ENCODE results near the gene CLCN4.

Gene CLCN4

DNA sequence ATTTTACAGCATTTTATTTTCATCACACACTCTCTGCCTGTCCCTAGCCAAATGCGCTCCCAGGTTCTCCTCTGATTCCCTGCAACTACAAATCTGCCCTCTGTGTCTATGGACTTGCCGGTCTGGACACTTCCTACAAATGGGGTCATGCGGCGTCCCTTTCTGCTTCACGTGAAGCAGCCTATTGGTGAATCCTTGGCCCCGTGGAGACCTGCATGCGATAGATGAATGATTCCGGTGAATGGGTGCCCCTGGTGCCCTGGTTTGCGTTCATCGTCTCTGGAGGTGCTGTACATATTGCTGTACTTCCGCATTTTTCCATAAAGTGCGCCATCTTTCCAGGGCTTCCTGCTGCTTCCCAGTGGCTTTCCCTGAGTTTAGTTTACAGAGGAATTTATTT, 27.5 kb upstream of the CLCN4 start:
- no peak for DNase-seq (ENCODE audit: low spot score)

DNA sequence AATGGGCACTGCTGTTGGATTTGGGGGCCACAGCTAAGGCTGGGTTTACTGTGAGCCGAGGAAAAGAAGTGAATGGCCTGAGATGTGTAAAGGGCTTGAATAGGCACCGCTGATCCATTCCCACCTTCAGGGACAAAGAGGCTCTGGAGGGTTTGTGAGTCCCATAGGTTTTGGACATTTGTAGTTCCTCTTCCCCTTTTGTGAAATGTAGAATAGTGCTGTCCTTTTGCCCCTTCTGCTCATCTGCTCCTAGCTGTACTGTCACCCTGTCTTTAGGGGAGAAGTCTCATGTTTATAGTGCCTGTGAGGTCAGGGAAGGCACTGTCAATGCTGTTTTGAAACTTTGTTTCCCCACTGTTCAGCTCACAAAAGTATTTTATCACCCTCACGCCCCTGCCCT, 26.4 kb upstream of the CLCN4 start:
- no peak for DNase-seq (ENCODE audit: low spot score)

DNA sequence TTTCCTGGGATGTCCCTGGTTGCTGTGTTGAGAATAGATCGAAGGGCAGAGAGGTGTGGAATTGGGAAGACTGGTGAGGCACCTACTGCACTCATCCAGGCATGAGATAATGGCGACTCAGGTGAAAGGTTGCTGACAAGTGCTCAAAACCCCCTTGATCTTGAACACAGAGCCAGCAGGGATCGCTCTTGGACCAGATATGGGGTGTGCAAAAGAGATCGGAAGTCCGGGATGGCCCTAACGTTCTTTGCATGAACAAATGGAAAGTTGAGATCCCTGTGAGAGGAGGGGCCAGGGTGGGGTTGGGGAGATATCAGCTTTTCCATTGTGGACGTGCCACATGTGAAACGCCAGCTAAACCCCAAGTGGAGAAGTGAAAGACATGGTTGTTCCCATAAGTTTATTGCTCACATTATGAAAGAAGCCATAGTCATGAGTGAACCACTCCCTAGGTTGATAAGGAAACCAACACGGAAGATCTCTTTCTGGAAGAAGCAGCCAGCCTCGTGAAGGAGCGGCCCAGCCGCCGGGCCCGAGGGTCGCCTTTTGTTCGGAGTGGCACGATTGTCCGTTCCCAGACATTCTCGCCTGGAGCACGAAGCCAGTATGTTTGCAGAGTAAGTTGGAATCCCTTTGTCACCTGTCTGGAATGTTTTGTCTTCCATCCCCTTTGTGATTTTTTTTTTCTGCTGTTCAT, 22.6 kb upstream of the CLCN4 start:
- no peak for DNase-seq (ENCODE audit: low spot score)

DNA sequence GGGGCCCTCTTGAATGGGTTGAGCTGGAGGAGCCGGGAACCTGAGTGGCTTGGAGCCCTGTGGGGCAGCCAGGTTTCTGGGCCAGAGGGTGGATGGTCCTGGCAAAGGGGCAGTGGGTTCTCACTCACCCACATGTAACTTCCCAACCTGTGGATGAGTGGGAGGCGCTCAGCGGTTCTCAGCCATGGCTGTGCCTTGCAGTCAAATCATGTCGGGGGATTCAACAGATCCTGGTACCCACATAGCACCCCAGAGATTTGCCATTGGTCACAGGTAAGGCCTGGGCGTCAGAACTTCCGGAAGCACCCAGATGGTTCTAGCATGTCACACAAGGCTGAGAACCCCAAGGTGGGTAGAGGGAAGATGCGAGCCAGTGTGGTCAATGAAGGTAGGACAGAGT, 21.9 kb upstream of the CLCN4 start:
- no peak for DNase-seq (ENCODE audit: low spot score)

DNA sequence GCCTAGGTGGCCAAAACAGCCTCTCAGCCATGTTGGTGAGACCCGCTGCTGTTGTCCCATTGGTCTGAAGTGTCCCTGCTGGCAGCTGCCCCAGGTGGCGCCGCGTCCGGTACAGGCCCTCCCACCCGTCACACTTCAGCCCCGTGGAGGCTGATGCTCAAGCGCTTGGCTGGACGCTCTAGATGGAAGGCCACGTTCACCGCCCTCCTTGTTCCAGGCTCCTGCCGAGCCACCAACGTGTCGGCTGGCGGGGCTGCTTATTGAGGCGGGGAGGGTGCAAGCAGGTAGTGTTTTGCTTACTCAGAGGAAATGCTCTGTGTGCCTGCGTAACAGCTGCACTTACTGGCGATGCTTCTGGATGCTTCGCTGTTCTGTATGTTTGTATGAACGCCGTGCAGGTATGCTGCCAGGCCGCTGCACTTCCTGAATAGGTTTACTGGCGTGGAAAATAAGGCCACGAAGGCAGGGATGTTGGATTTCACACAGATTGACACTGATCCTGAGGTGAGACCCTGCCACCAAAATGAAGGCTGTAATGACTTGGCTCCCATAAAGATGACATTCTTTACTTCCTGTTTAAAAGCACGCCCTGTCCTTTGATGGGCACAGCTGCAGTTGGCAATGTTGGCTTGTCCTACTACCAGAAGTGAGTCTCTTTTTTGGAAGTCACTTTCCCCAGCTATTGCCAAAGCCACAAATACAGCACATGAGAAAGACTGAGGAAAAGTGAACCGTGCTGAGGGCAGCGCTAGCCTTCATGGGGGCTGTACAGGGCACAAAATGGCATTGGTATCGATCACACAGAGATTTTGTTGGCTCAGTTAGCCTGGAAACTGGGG, 21.0 kb upstream of the CLCN4 start:
- DNase-seq (ENCODE audit: low spot score): no peak

DNA sequence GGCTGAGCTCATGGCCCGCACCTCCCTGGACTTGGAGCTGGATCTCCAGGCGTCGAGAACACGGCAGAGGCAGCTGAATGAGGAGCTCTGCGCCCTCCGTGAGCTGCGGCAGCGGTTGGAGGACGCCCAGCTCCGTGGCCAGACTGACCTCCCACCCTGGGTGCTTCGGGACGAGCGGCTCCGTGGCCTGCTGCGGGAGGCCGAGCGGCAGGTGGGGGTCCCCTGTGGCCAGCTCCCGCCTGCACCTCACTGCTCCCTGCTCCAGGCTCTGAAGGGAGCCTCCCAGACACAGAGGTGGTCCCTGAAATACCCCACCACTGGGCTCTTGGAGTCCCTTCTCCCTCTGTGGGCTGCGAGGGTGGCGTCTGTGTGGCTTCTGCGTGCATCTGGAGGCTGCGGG, 18.0 kb upstream of the CLCN4 start:
- no peak for DNase-seq (ENCODE audit: low spot score)

DNA sequence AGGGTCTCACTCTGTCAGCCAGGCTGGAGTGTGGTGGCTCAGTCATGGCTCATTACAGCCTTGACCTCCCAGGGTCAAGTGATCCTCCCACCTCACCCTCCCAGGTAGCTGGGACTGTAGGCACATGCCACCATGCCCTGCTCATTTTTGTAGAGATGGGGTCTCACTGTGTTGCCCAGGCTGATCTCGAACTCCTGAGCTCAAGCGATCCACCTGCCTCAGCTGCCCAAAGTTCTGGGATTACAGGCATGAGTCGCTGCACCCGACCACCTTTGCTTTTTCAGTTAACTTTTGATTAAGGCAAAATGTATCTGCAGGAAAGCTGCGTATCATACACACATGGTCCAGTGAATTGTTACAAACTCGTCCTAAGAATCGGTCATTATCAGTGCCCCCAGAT, 16.5 kb upstream of the CLCN4 start:
- DNase-seq (ENCODE audit: low spot score): no peak

DNA sequence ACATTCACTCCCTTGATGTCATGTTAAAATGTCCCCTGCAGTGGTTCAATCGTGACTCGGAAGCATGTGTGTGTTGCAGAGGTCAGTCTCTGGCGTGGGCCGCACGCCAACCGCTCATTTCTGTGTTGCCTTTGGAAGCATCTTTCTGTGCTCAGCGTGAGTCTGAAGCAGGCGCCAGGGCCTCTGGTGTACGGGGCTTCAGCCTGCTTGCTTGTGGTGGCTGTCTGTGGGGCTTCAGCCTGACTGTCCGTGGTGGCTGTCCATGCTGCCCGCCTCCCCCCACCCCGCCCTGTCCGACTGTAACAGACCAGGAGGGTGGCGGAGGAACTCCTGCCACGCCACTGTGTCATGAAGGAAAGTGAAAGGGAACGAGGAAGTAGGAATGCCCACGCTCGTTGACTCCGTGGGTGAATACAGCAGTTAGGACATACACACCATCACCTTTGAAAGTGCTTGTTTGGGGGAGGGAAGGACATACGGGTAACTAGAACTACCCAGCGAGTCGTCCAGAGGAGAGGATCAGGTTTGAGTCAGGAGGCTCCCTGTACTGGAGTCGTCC, 14.7 kb upstream of the CLCN4 start:
- no peak for DNase-seq (ENCODE audit: low spot score)

DNA sequence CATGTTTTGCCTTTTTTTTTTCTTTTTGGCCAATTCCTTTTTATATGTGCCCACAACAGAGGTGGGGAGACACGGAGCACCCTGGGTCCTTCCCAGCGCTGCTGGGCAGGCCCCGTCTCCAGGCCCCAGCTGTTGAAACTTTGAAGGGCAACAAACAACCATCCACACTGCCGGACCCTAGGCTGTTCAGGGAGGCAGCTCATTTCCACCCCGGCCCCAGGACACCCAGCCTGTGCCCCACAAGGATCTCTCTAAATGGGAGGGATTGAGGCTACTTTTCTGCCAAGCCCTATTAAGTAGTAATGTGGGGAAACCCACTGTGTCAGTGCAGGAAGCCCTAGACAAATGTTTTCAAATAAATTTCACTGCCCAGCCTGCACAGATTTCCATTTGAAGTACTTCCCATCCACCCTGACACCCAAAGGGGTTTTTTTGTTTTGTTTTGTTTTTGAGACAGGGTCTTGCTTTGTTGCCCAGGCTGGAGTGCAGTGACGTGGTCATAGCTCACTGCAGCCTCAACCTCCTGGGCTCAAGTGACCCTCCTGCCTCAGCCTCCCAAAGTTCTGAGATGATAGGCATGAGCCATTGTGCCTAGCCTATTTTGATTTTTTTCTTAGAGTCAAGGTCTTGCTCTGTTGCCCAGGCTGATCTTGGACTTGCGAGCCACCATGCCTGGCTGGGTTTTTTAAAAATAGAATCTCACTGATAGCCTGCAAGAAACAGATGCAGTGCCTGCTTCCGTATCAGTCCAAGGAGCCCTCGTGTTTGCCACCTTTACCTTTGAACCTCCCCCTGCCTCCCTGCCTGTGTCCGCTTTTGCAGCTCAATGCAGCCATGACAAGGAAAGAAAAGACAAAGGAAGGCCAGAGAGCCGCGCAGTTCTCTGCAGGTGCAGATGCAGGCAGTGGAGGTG, 13.4 kb upstream of the CLCN4 start:
- no peak for DNase-seq (ENCODE audit: low spot score)

DNA sequence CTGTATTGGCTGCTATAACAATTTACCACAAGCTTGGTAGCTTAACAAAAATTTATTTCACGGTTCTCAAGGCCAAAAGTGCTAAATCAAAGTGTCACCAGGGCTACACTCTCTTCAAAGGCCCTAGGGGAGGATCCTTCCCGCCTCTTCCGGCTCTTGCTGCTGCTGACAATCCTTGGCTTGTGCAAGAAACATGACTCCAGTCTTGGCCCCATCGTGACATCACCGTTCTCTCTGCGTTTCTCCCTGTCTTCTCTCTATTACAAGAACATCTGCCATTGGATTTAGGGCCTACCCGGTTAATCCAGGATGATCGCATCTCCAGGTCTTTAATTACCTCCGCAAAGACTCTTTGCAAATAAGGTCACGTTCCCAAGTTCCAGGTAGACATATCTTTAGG, 10.4 kb upstream of the CLCN4 start:
- no peak for DNase-seq (ENCODE audit: low spot score)

DNA sequence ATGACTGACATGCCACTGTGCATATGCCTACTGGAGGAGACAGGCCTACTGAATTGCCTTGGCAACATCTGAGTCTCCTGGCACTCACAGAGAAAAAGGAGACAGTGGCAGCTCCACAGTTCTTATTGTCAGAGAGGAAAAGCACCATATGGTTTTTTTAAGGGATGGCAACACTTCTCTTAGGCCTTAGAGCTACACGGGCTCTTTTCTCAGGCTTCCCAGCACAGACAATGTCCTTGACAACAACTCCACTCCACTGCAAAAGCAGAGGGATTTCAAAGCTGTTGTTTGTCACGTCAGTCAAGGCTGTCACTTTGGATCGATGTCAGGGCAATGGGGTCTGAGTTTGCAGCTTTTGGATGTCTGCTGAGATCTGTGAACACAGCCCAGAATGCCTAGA, 4.7 kb upstream of the CLCN4 start:
- DNase-seq (ENCODE audit: low spot score): no peak

DNA sequence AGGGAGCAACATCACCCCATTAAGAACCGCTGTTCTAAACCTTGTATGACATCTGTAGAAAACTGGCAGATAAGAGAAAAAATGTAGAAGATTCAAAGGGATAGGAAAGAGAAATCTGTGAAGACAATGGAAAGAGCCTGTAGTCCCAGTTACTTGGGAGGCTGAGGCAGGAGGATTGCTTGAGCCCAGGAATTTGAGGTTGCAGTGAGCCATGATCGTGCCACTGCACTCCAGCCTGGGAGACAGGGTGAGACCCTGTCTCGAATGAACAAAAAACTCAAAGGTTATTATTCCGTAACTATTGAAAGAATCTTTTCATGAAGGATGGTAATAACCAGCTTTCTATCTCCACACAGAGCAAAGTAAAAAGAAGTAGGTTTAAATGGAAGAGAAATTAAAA, 1.6 kb upstream of the CLCN4 start:
- no peak for DNase-seq (ENCODE audit: low spot score)

DNA sequence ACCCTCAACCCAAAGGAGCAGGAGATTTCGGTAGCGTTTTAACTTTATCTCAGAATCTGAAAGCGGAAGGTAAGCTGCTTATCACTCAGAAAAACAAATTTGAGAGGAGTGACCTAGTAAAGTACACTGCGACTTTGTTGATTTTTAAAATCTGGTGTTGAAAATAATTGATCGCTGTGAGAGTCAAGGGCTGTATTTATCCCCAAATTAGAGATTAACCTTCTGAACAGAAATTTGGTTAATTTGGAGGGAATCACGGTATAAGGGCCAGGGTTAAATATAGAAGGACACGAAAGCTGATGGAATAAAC, 212 bp downstream of the CLCN4 start:
- DNase-seq (ENCODE audit: low spot score): no peak

DNA sequence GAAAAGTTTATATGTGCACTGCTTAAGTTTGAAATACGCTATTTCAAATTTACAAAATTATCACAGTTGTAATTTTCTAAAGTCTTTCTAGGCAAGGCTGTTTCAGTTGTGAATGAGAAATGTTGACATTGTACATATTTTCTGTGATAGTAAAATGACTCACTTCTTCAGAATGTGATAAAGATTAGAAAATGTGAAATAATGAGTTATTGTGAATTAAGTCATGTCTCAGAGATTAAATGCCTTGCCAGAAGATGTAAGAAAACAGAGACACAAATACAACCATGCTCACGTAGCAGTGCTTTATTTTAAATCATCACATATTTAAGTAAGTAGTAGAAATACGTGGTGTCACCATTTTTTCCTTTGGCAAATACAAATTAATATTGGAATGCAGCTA, 768 bp downstream of the CLCN4 start:
- no peak for DNase-seq (ENCODE audit: low spot score)

DNA sequence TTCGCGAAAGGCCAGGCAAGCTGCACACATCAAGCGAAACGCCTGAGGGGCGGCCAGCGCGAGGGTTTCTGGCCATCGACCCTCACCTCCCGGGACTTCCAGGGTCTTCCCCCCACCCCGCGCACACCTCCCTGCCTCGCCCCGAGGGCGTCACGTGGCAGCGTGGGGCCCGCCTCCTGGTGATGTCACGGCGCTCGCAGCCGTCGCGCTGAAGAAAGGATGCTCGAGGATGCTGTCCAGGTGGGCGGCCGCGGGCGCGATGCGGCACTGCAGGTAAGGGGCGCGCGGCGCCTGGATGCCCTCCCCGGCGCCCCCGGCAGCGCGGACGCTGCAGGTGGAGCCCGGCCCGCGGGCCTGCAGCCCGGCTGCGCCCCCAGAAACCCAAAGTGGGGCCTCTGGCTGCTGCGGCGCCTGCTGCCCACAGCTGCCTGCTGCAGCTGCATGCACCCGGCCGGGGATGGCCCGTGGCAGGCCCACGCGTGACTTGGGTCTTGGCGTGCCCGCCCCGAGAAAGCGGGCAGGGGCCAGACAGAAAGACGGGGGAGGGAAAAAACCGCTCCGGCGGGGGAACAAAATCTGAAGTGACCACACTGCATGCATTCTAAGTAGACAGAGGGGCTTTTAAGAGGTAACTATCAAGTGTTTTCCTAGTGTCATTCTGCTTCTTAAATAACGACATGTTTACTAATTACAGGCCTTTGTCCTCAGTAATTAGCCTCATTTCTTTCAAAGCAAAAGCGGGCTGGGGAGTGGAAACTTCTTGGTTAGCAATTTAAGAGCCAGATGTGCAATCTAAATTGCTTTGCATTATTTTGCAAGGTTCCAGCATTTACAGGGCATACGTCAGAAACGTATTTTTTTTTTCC, 1.7 kb downstream of the CLCN4 start:
- DNase-seq (ENCODE audit: low spot score): peak; percentile 37

DNA sequence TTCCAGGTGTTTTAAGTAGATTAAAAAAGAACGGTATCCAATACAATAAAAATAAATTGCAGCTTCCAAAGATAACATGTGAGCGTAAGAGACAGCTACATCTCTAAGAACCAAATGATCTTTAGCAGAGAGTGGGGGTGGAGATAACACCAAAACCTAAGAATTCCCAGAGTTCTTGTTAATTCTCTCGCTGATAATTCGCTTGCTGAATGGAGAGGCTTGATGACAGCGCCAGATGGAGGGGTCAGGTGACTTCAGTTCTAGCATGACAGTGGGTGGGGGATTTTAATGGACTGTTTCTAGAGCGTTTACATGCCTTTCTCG, 2.3 kb downstream of the CLCN4 start:
- DNase-seq (ENCODE audit: low spot score): no peak

DNA sequence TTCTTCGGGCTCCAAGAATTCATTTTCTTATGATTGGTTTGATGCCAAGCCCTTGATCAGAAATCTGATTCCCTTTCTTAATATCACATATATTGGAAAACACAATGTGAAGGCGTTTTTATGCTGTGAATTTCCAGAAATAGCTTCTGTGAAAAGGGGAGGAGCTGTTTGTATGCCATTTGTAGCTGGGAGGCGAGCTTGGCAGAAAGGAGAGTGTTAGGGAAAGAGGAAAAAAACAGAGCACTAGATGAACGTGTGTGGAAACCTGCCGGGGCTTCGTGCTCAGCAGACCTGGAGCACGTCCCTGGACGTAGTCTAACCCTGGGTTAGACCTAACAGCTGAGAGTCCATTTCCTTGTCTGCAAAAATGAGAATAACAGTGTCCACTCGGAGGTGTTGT, 3.4 kb downstream of the CLCN4 start:
- DNase-seq (ENCODE audit: low spot score): no peak

DNA sequence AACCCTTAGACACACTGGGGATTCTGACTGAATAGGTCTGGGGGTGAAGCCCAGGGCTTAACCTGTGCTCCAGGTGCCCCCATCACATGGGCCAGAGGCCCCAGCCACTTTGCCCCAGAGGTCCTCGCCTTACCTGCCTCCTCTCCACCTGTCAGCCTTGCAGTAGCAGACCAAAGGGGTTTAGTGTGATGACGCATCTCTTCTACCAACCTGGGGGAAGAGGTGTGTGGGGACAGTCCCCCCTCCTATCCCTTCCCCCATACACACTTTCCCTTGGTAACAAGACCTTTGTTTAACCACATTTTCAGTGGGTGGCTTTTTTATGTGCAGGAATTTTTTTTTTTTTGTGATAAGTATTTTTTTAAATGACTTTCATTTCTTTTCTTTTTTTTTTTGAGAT, 6.3 kb downstream of the CLCN4 start:
- no peak for DNase-seq (ENCODE audit: low spot score)

DNA sequence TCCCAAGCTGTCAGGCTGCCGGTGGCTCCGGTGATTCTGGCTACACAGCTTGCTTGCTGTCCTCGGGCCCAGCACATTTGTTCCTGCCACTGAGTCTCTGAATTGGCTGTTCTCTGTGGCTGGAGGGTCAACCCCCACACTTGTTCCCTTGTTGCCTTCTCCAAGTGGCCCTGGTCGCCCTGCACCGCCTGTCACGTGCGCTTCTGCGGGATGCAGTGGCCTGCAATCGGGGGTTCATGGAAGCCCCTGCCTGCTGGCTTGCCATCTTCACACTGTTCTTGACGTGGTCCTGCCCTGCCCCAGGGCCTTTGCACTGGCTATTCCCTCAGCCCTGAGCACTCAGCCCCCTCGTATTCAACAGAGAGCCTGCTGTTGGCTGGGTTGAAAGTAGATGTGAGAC, 8.1 kb downstream of the CLCN4 start:
- no peak for DNase-seq (ENCODE audit: low spot score)

DNA sequence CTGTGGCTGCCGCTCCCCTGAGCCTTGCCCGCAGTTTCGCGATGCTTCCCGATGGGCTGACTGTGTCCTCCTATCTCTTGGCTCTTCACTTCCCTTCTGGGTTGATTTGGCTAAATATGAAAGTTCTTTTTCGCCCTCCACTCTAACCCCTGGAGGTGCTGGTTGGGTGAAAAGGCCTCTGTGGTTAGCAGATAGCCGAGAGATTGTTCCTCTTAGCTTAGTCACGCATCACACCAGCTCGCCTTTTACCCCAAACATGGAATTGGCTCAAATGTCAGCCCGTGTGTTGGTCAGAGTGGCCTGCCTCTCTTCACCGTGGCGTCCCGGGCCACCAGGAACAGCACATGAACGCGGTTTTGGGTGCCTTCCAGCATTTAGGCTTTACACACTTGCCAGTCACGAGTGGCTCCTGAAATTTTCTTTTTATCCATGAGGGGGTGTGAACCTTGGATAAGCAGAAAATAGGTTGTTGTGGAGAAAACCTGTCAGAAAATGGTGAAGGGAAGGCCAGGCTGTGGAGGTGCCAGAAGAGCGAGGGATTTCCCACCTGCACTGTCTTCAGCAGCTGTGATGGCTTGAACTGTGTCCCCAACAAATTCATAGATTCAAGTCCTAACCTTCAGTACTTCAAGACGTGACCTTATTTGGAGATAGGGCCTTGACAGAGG, 8.9 kb downstream of the CLCN4 start:
- DNase-seq (ENCODE audit: low spot score): no peak

DNA sequence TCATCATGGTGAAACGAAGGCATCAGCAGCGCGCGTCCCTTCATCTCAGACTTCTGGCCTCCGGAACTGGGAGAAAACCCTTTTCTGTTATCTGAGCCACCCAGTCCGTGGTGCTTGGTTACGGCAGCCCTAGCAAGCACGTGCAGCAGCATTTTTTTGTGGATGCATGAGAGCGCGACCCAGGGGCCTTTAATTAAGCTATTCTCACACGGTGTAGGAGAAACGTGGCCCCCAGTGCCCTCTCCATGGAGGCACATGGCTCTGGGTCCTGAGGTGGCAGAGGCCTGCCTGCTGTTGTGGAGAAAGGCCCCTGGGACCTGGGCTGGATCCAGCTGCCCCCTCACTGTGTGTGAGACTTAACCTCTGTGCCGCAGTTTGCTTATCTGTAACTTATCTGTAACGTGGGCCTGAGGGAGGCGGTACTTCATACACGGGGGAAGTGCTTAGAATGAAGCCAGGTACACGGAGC, 9.5 kb downstream of the CLCN4 start:
- DNase-seq (ENCODE audit: low spot score): no peak

All from SK-N-DZ (cell line).